T-helper 2 cell treated with Interferon-gamma antibody and Interleukin-4, amounts not matched to agents 5 μg/mL and 100 μg/mL, for 36 hours (primary cell): ENCODE measurements around the gene SLC41A3.
"Not testable (repeated sequence)": the region's sequence is repeated elsewhere in the genome, so short reads cannot be mapped to it uniquely, and the experiment has no call there.

Experiments used
- DNase-seq: peaks from one replicate; pipeline ENCODE4 v3.0.0; 2021; ENCODE audit warnings: low spot score
- H3K27ac Mint-ChIP-seq: one replicate; pipeline ENCODE4 v1.8.0; 2021; ENCODE audit warnings: mild to moderate bottlenecking, mixed read lengths
- H3K27me3 Mint-ChIP-seq: one replicate; pipeline ENCODE4 v1.8.0; 2021; ENCODE audit warnings: low read depth, mixed read lengths
- H3K36me3 Mint-ChIP-seq: one replicate; pipeline ENCODE4 v1.8.0; 2021; ENCODE audit warnings: low read depth, mixed read lengths
- H3K4me1 Mint-ChIP-seq: one replicate; pipeline ENCODE4 v1.8.0; 2021; ENCODE audit warnings: low read depth, mixed read lengths
- H3K4me3 Mint-ChIP-seq: one replicate; pipeline ENCODE4 v1.8.0; 2022; ENCODE audit warnings: mild to moderate bottlenecking, moderate library complexity, mixed read lengths
- H3K9me3 Mint-ChIP-seq: one replicate; pipeline ENCODE4 v1.8.0; 2021; ENCODE audit warnings: mixed read lengths

SLC41A3 gene

GRCh38 chr3:125961289-125961589 lies 122.7 kb downstream of the SLC41A3 start:
- DNase-seq, result no peak
- peaks cover 10% of the 10 kb centered on the region for H3K27me3 Mint-ChIP-seq
- no peaks in the 10 kb centered on the region for H3K9me3 Mint-ChIP-seq
- no peak overlapping the region for H3K27ac Mint-ChIP-seq
- H3K4me1 Mint-ChIP-seq, result peaks cover 2% of the 10 kb centered on the region
- no peaks in the 10 kb centered on the region for H3K36me3 Mint-ChIP-seq
- H3K4me3 Mint-ChIP-seq, result no peak overlapping the region

- Mint-ChIP-seq H3K4me1 (peaks cover 2% of the 10 kb centered on the region), H3K9me3 (no peaks in the 10 kb centered on the region), H3K36me3 (no peaks in the 10 kb centered on the region), H3K27me3 (peaks cover 10% of the 10 kb centered on the region), H3K27ac (no peak overlapping the region), H3K4me3 (no peak overlapping the region)
- no peak for DNase-seq
Measured at GRCh38 chr3:125960456-125961288, 123.3 kb downstream of the SLC41A3 start.

- H3K27me3 Mint-ChIP-seq, result peaks cover 12% of the 10 kb centered on the region
- H3K27ac Mint-ChIP-seq, result no peak overlapping the region
- no peak overlapping the region for H3K4me3 Mint-ChIP-seq
- no peaks in the 10 kb centered on the region for H3K9me3 Mint-ChIP-seq
- peaks cover 2% of the 10 kb centered on the region for H3K4me1 Mint-ChIP-seq
- no peaks in the 10 kb centered on the region for H3K36me3 Mint-ChIP-seq
- no peak for DNase-seq
Measured at GRCh38 chr3:125960066-125960424, 123.9 kb downstream of the SLC41A3 start.

- no peak overlapping the region for H3K4me3 Mint-ChIP-seq
- no peak for DNase-seq
- no peaks in the 10 kb centered on the region for H3K9me3 Mint-ChIP-seq
- H3K36me3 Mint-ChIP-seq, result no peaks in the 10 kb centered on the region
- peaks cover 12% of the 10 kb centered on the region for H3K27me3 Mint-ChIP-seq
- no peak overlapping the region for H3K27ac Mint-ChIP-seq
- peaks cover 2% of the 10 kb centered on the region for H3K4me1 Mint-ChIP-seq
Measured at GRCh38 chr3:125959317-125960065, 124.4 kb downstream of the SLC41A3 start.

GRCh38 chr3:125958511-125959316 lies 125.2 kb downstream of the SLC41A3 start:
- no peaks in the 10 kb centered on the region for H3K36me3 Mint-ChIP-seq
- H3K4me3 Mint-ChIP-seq, result no peak overlapping the region
- H3K27me3 Mint-ChIP-seq, result peaks cover 12% of the 10 kb centered on the region
- H3K4me1 Mint-ChIP-seq, result peaks cover 2% of the 10 kb centered on the region
- no peak for DNase-seq
- H3K9me3 Mint-ChIP-seq, result no peaks in the 10 kb centered on the region
- H3K27ac Mint-ChIP-seq, result no peak overlapping the region

- no peak overlapping the region for H3K27ac Mint-ChIP-seq
- no peak overlapping the region for H3K4me3 Mint-ChIP-seq
- peaks cover 2% of the 10 kb centered on the region for H3K4me1 Mint-ChIP-seq
- no peak for DNase-seq
- H3K36me3 Mint-ChIP-seq, result no peaks in the 10 kb centered on the region
- H3K9me3 Mint-ChIP-seq, result no peaks in the 10 kb centered on the region
- peaks cover 12% of the 10 kb centered on the region for H3K27me3 Mint-ChIP-seq
Measured at GRCh38 chr3:125957674-125958510, 126.0 kb downstream of the SLC41A3 start.

GRCh38 chr3:125957020-125957419 lies 126.9 kb downstream of the SLC41A3 start:
- H3K27me3 Mint-ChIP-seq, result peaks cover 17% of the 10 kb centered on the region
- not testable (repeated sequence) for H3K9me3 Mint-ChIP-seq, H3K36me3 Mint-ChIP-seq, H3K27ac Mint-ChIP-seq, H3K4me3 Mint-ChIP-seq, H3K4me1 Mint-ChIP-seq, DNase-seq
